Large intestine (tissue), 3 donors: ENCODE data around the gene SLC25A39. TPM values are rescaled to one million over a fixed set of nuclear protein-coding genes. Genes with fewer than 3 reads are reported as not detected.

Source experiments
- DNase-seq, 2 donors: peaks; one replicate each; pipeline versions ENCODE4 v3.0.0 to v3.0.0-alpha.2; 2013
- H3K27ac ChIP-seq: one replicate; pipeline ENCODE4 v1.5.1; 2013; ENCODE audit warnings: low read length
- H3K27me3 ChIP-seq: 2 replicates; pipeline ENCODE4 v1.6.1; 2013; ENCODE audit warnings: low read length; ENCODE audit not compliant: control insufficient read depth, insufficient read depth
- H3K36me3 ChIP-seq: 2 replicates; pipeline ENCODE4 v1.6.1; 2013; ENCODE audit warnings: low read length; ENCODE audit not compliant: control insufficient read depth, insufficient read depth
- H3K4me1 ChIP-seq: one replicate; pipeline ENCODE4 v1.6.1; 2013; ENCODE audit warnings: low read length; ENCODE audit not compliant: control insufficient read depth, insufficient read depth
- H3K4me3 ChIP-seq: one replicate; pipeline ENCODE4 v1.5.1; 2013; ENCODE audit warnings: low read length
- H3K9me3 ChIP-seq: one replicate; pipeline ENCODE4 v1.6.1; 2013; ENCODE audit warnings: mild to moderate bottlenecking, low read depth, low read length, moderate library complexity; ENCODE audit not compliant: control insufficient read depth
- WGBS: methylation state at CpG from one replicate; pipeline ENCODE4 v1.1.5; 2013; ENCODE audit warnings: low lambda C conversion rate; ENCODE audit not compliant: insufficient coverage; 5-methylcytosine and 5-hydroxymethylcytosine counted together
- polyA plus RNA-seq: library from polyadenylated mRNA; unstranded; fragments of 120-200 nt; gene quantifications from one replicate; pipeline ENCODE4 v1.2.1, GENCODE V29; 2013

The SLC25A39 gene
- polyA plus RNA-seq, 1 donor = 111 TPM

DNA sequence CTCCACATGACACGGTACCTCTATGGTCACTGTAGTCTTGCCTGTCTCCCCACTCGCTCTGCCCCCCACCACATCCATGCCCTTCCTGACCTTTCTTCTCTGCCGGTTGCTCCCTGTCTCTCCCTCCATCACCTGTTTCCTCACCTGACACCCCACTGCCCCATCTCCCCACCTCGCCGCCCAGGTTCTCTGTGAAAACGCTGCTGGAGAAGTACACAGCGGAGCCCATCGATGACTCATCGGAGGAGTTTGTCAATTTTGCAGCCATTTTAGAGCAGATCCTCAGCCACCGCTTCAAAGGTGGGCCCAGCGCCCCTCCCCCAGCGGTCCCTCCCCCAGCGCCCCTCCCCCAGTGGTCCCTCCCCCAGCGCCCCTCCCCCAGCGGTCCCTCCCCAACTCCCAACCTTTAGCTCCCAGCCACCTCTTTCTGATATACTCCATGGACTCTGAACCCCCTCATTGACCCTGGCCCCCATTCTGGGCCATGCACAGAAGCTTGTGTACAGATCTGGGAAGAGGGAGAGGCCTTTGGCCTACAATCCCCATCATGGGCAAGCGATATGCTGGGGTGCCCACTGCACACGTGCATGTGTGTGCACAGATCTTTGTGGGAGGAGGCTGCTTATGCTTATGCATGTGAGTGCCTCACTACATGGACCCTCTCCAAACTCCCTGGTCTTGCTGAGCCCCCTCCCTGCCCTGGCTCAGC is 12.1 kb downstream of the SLC25A39 start:
- WGBS = no CpG with 5 or more reads among the region's 17 CpGs
- peaks cover 22% of the 10 kb centered on the region for H3K4me1 ChIP-seq
- no peaks in the 10 kb centered on the region for H3K36me3 ChIP-seq
- H3K4me3 ChIP-seq = no peak overlapping the region
- H3K27me3 ChIP-seq = peaks cover 42% of the 10 kb centered on the region
- DNase-seq = peak in 1 of 2 donors; percentile 76
- H3K9me3 ChIP-seq = no peaks in the 10 kb centered on the region
- H3K27ac ChIP-seq = no peak overlapping the region

GRCh38 chr17:44311562-44312181 is 13.0 kb downstream of the SLC25A39 start:
- DNase-seq = no peak
- Histone ChIP-seq H3K4me3 (no peak overlapping the region), H3K27me3 (peaks cover 42% of the 10 kb centered on the region), H3K4me1 (peaks cover 23% of the 10 kb centered on the region), H3K36me3 (no peaks in the 10 kb centered on the region), H3K27ac (no peak overlapping the region), H3K9me3 (no peaks in the 10 kb centered on the region)
- WGBS = no CpG with 5 or more reads among the region's 5 CpGs

DNA sequence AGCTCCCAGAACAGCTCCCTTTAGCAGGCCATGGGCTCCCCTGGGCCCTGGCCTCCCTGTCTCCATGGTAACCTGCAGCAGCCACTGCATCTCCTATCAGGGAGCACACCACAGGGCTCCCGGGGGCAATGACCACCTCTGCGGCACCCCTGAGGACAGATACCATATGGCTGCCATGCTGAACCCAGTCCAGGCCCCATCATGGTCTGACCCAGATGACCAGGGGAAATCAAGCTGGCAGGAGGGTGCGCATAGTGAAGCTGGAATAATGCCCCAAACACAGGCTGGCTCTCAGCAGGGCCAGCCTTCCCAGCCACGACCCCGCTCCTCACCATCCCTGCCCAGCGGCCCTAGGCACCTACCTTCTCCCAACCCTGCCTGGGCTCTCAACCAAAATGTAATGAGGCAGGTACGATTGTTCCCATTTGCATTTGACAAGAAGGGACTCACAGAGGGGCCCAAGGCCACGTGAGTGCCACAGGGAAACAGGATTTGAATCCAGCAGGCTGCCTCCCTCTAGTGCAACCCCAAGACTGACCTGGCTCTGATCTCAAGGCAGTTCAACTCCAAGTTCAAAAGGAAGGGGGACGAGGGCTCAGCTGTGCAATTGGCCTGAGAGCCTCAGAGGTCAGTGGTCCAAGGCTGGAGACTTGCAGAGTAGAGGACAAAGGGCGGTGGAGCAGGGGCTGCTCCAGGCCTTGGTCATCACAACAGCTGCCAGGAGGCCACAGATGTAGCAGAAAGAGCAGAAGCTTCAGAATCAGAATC is 13.8 kb downstream of the SLC25A39 start:
- no CpG with 5 or more reads among the region's 10 CpGs for WGBS
- Histone ChIP-seq H3K9me3 (no peaks in the 10 kb centered on the region), H3K36me3 (no peaks in the 10 kb centered on the region), H3K27ac (no peak overlapping the region), H3K4me3 (no peak overlapping the region), H3K27me3 (peaks cover 34% of the 10 kb centered on the region), H3K4me1 (peaks cover 20% of the 10 kb centered on the region)
- no peak for DNase-seq

GRCh38 chr17:44310188-44310587 is 14.4 kb downstream of the SLC25A39 start:
- peaks cover 29% of the 10 kb centered on the region for H3K27me3 ChIP-seq
- peaks cover 20% of the 10 kb centered on the region for H3K4me1 ChIP-seq
- no peak overlapping the region for H3K27ac ChIP-seq
- H3K4me3 ChIP-seq = no peak overlapping the region
- no peaks in the 10 kb centered on the region for H3K36me3 ChIP-seq
- H3K9me3 ChIP-seq = no peaks in the 10 kb centered on the region
- DNase-seq = no peak
- no CpG with 5 or more reads among the region's 2 CpGs for WGBS

DNA sequence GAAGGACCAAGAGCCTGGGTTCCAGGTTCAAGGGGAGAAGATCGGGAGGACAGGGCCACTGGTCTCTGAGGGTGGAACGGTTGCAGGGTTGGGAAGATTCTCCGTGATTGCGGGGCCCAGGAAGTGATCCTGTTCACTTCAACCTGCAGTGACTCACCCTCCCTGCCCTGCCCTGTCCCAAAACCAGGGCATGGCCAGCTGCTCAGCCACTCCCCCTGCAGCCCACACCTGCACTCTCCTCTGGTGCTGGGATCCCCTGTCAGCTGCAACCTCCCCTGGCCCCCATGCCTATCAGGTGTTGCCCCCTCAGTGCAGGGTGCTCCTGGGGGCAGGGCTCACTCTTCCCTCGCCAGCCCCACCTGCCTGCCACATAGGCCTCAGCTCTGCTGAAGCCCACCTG is 15.2 kb downstream of the SLC25A39 start:
- Histone ChIP-seq H3K36me3 (no peaks in the 10 kb centered on the region), H3K4me1 (peaks cover 20% of the 10 kb centered on the region), H3K9me3 (no peaks in the 10 kb centered on the region), H3K27ac (no peak overlapping the region), H3K27me3 (peaks cover 23% of the 10 kb centered on the region), H3K4me3 (no peak overlapping the region)
- DNase-seq = no peak
- WGBS = no CpG with 5 or more reads among the region's 5 CpGs

GRCh38 chr17:44308865-44309264 is 15.8 kb downstream of the SLC25A39 start:
- H3K4me3 ChIP-seq = peak overlapping the region; percentile 39
- peak in 1 of 2 donors; percentile 33 for DNase-seq
- peaks cover 20% of the 10 kb centered on the region for H3K4me1 ChIP-seq
- peaks cover 17% of the 10 kb centered on the region for H3K27me3 ChIP-seq
- no CpG with 5 or more reads among the region's 15 CpGs for WGBS
- H3K36me3 ChIP-seq = no peaks in the 10 kb centered on the region
- H3K27ac ChIP-seq = no peak overlapping the region
- H3K9me3 ChIP-seq = no peaks in the 10 kb centered on the region

DNA sequence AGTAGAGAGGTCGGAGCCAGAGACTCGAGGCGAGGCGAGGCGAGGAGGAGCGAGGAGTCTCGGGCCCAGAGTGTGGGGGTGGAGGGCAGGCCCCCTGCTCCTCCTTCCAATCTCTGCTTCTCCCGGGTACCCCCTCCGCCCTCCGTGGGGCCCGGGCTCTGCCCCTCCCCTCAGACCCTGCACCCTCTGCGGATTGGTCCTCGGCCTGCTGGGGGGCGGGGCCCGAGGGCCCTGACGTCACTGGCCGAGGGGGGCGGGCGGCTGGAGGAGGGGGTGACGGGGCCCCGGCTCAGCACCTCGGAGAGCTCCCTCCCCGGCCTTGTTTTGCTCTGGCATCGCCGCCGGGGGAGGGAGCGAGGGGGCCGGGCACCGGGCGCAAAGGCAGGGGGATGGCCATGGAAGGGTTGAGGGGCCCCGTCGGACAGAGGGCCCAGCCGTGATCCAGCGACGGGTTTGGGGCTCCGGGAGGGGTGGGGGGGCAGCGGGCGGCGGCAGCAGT is 16.3 kb downstream of the SLC25A39 start, which contains the start of gene RUNDC3A:
RUNDC3A (plus strand) TSS at position 282 of the 499 bp plus-strand sequence. CDS start 232 bp downstream, outside the sequence.
- peaks cover 15% of the 10 kb centered on the region for H3K27me3 ChIP-seq
- H3K4me3 ChIP-seq = peak within 1 kb of the TSS; percentile 39
- H3K4me1 ChIP-seq = peaks cover 20% of the 10 kb centered on the region
- peak within 1 kb of the TSS; percentile 40 for H3K27ac ChIP-seq
- no peaks in the 10 kb centered on the region for H3K36me3 ChIP-seq
- DNase-seq = peak; percentile 86 to 90
- WGBS = no CpG with 5 or more reads among the region's 39 CpGs
- H3K9me3 ChIP-seq = no peaks in the 10 kb centered on the region

- Histone ChIP-seq H3K36me3 (no peaks in the 10 kb centered on the region), H3K4me1 (peaks cover 14% of the 10 kb centered on the region), H3K27me3 (peaks cover 15% of the 10 kb centered on the region), H3K27ac (peak overlapping the region; percentile 40), H3K9me3 (no peaks in the 10 kb centered on the region), H3K4me3 (peak overlapping the region; percentile 38)
- WGBS = no CpG with 5 or more reads among the region's 26 CpGs
- DNase-seq = peak in 1 of 2 donors; percentile 50
These were observed 17.0 kb downstream of the SLC25A39 start for GRCh38 chr17:44307387-44308186.

GRCh38 chr17:44304651-44305050 is 20.0 kb downstream of the SLC25A39 start:
- Histone ChIP-seq H3K4me1 (peaks cover 14% of the 10 kb centered on the region), H3K9me3 (no peaks in the 10 kb centered on the region), H3K36me3 (no peaks in the 10 kb centered on the region), H3K27ac (no peak overlapping the region), H3K27me3 (peaks cover 21% of the 10 kb centered on the region), H3K4me3 (no peak overlapping the region)
- no peak for DNase-seq

DNA sequence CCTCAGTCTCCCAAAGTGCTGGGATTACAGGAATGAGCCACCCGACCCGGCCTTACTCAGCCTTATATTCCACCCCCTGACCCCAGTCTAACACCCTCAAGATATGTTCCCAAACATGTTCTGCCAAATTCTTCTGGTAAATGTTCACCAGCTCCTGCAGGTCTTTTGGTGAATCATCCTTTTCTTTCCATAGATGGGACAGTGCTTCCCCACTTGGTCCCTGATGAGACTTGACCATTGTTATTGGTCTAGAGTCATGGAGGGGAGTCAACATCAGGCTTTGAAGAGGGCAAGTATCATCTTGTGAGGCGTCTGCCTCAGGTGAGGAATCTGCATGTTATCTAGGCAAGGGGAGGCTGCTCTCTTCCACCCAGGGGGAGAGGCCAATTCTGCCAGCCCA is 26.6 kb downstream of the SLC25A39 start:
- H3K9me3 ChIP-seq = no peaks in the 10 kb centered on the region
- no peaks in the 10 kb centered on the region for H3K4me1 ChIP-seq
- H3K36me3 ChIP-seq = no peaks in the 10 kb centered on the region
- peaks cover 12% of the 10 kb centered on the region for H3K27me3 ChIP-seq
- WGBS = no CpG with 5 or more reads among the region's 3 CpGs
- H3K27ac ChIP-seq = no peak overlapping the region
- H3K4me3 ChIP-seq = no peak overlapping the region
- DNase-seq = no peak
